ENCODE measurements around the gene TRIM56. TPM values are rescaled to one million over a fixed set of nuclear protein-coding genes. Genes with fewer than 3 reads are reported as not detected.
A peak's percentile ranks its signal among the peaks of the same experiment; 100 is the strongest.
"Not testable (repeated sequence)": the region's sequence is repeated elsewhere in the genome, so short reads cannot be mapped to it uniquely, and the experiment has no call there.

The TRIM56 gene
- total RNA-seq, 1 donor from 2014 or later = 16.0 TPM

GRCh38 chr7:101060992-101061391 lies 24.3 kb upstream of the TRIM56 start:
- no peak overlapping the region for H3K4me3 Mint-ChIP-seq
- H3K27me3 Mint-ChIP-seq (ENCODE audit: low read depth) = peaks cover 69% of the 10 kb centered on the region
- peaks cover 4% of the 10 kb centered on the region for H3K4me1 Mint-ChIP-seq
- no peaks in the 10 kb centered on the region for H3K36me3 Mint-ChIP-seq (ENCODE audit: low read depth)
- H3K27ac Mint-ChIP-seq (ENCODE audit: unreplicated experiment) = no peak overlapping the region
- no peak for TF ChIP-seq CTCF (conservative IDR thresholded peaks at IDR 0.05)
- no peaks in the 10 kb centered on the region for H3K9me3 Mint-ChIP-seq
- DNase-seq (ENCODE audit: low read depth, low spot score) = no peak

- not testable (repeated sequence) for H3K27ac Mint-ChIP-seq (ENCODE audit: unreplicated experiment); H3K4me1 Mint-ChIP-seq; DNase-seq (ENCODE audit: low read depth, low spot score); H3K36me3 Mint-ChIP-seq (ENCODE audit: low read depth); H3K4me3 Mint-ChIP-seq; H3K9me3 Mint-ChIP-seq
- peaks cover 54% of the 10 kb centered on the region for H3K27me3 Mint-ChIP-seq (ENCODE audit: low read depth)
These were observed 21.1 kb upstream of the TRIM56 start for GRCh38 chr7:101064176-101064550.

- H3K9me3 Mint-ChIP-seq; H3K4me1 Mint-ChIP-seq; H3K36me3 Mint-ChIP-seq (ENCODE audit: low read depth); H3K27ac Mint-ChIP-seq (ENCODE audit: unreplicated experiment); H3K4me3 Mint-ChIP-seq; DNase-seq (ENCODE audit: low read depth, low spot score): not testable (repeated sequence)
- peaks cover 52% of the 10 kb centered on the region for H3K27me3 Mint-ChIP-seq (ENCODE audit: low read depth)
These were observed 20.1 kb upstream of the TRIM56 start for GRCh38 chr7:101065162-101065561.

GRCh38 chr7:101066141-101066832 lies 19.0 kb upstream of the TRIM56 start:
- TF ChIP-seq CTCF (conservative IDR thresholded peaks at IDR 0.05) = no peak
- Mint-ChIP-seq H3K27ac (ENCODE audit: unreplicated experiment) (peak overlapping the region; percentile 8), H3K4me3 (no peak overlapping the region)

GRCh38 chr7:101066833-101067177 lies 18.5 kb upstream of the TRIM56 start:
- no peak overlapping the region for H3K4me3 Mint-ChIP-seq
- no peaks in the 10 kb centered on the region for H3K9me3 Mint-ChIP-seq
- DNase-seq (ENCODE audit: low read depth, low spot score) = no peak
- no peak for TF ChIP-seq CTCF (conservative IDR thresholded peaks at IDR 0.05)
- no peaks in the 10 kb centered on the region for H3K36me3 Mint-ChIP-seq (ENCODE audit: low read depth)
- H3K4me1 Mint-ChIP-seq = peaks cover 7% of the 10 kb centered on the region
- H3K27ac Mint-ChIP-seq (ENCODE audit: unreplicated experiment) = peak overlapping the region; percentile 8
- H3K27me3 Mint-ChIP-seq (ENCODE audit: low read depth) = peaks cover 44% of the 10 kb centered on the region

More at GRCh38 chr7:101066141-101066832, 19.0 kb upstream of the TRIM56 start:
- no peaks in the 10 kb centered on the region for H3K9me3 Mint-ChIP-seq
- peaks cover 45% of the 10 kb centered on the region for H3K27me3 Mint-ChIP-seq (ENCODE audit: low read depth)
- H3K4me1 Mint-ChIP-seq = peaks cover 7% of the 10 kb centered on the region
- H3K36me3 Mint-ChIP-seq (ENCODE audit: low read depth) = no peaks in the 10 kb centered on the region
- no peak for DNase-seq (ENCODE audit: low read depth, low spot score)

- no peak overlapping the region for H3K4me3 Mint-ChIP-seq
- peaks cover 7% of the 10 kb centered on the region for H3K4me1 Mint-ChIP-seq
- H3K27ac Mint-ChIP-seq (ENCODE audit: unreplicated experiment) = no peak overlapping the region
- no peaks in the 10 kb centered on the region for H3K9me3 Mint-ChIP-seq
- peaks cover 46% of the 10 kb centered on the region for H3K27me3 Mint-ChIP-seq (ENCODE audit: low read depth)
- no peak for DNase-seq (ENCODE audit: low read depth, low spot score)
- no peak for TF ChIP-seq CTCF (conservative IDR thresholded peaks at IDR 0.05)
- H3K36me3 Mint-ChIP-seq (ENCODE audit: low read depth) = no peaks in the 10 kb centered on the region
These were observed 16.9 kb upstream of the TRIM56 start for GRCh38 chr7:101068401-101068800.

- peaks cover 34% of the 10 kb centered on the region for H3K27me3 Mint-ChIP-seq (ENCODE audit: low read depth)
- DNase-seq (ENCODE audit: low read depth, low spot score); H3K36me3 Mint-ChIP-seq (ENCODE audit: low read depth); H3K27ac Mint-ChIP-seq (ENCODE audit: unreplicated experiment); H3K4me3 Mint-ChIP-seq; H3K9me3 Mint-ChIP-seq; H3K4me1 Mint-ChIP-seq: not testable (repeated sequence)
These were observed 13.7 kb upstream of the TRIM56 start for GRCh38 chr7:101071362-101072104.
